WERI-Rb-1 (cell line): ENCODE measurements around the gene PAK1.

Experiments used
- DNase-seq: peaks from one replicate; pipeline ENCODE4 v3.0.0-alpha.2; 2020
- H3K27ac ChIP-seq: fragments of 250-450 bp; sonication (Bioruptor Pico); 2 replicates; pipeline ENCODE4 v1.5.1; 2020; ENCODE audit warnings: mild to moderate bottlenecking, moderate library complexity
- H3K27me3 ChIP-seq: fragments of 250-450 bp; sonication (Bioruptor Pico); 2 replicates; pipeline ENCODE4 v1.5.1; 2021; ENCODE audit warnings: mild to moderate bottlenecking, low read depth, moderate library complexity; ENCODE audit not compliant: insufficient read depth, severe bottlenecking
- H3K36me3 ChIP-seq: fragments of 250-450 bp; sonication (Bioruptor Pico); 2 replicates; pipeline ENCODE4 v1.5.1; 2020; ENCODE audit warnings: mild to moderate bottlenecking, moderate library complexity
- H3K4me3 ChIP-seq: 2 replicates; pipeline ENCODE4 v1.5.1; 2011; ENCODE audit warnings: low read depth, mild to moderate bottlenecking, control low read depth, low read length
- H3K9me3 ChIP-seq: fragments of 250-450 bp; sonication (Bioruptor Pico); 2 replicates; pipeline ENCODE4 v1.5.1; 2021; ENCODE audit warnings: mild to moderate bottlenecking, moderate library complexity; ENCODE audit not compliant: severe bottlenecking
- CTCF ChIP-seq: IDR thresholded peaks from 2 replicates; pipeline ENCODE4 v1.5.1; 2011; ENCODE audit warnings: low read depth, mild to moderate bottlenecking, control low read depth, inconsistent platforms, low read length

The PAK1 gene

DNA sequence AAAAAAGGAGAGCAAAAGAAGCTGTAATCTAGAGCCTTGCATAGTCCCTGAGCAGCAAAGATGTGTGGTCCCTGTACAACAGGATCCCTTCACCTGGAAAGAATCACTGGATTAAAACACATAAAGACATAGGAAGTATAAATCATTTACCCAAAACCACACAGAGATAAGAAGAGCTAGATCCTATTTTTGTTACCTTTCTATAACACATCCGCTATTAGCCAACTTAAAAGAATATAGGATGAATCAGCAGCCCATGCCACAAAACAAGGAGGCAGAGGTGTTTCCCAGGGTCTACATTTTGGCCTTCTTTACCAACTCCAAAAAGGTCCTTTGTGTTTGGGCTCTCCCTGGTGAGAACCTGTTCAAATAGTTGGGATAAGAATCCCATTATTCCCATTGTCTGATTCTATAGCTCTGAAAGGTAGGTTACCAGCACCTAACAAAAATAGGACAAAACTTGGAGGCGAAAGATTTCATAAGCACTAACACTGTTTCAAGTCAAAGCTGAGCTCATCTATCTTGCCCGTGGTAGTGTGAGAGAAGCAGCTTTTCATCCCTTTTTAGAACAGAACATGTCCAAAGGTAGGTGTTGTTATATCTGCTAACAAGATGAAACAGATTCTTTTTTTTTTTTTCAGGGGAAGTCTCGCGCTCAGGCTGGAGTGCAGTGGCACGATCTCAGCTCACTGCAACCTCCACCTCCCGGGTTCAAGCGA, 26.8 kb downstream of the PAK1 start:
- DNase-seq, result no peak
- Histone ChIP-seq H3K4me3 (no peak overlapping the region), H3K9me3 (no peaks in the 10 kb centered on the region), H3K27me3 (no peaks in the 10 kb centered on the region), H3K27ac (no peak overlapping the region), H3K36me3 (no peaks in the 10 kb centered on the region; the same call in 1 of the 2 replicates)
- TF ChIP-seq CTCF, result no peak

DNA sequence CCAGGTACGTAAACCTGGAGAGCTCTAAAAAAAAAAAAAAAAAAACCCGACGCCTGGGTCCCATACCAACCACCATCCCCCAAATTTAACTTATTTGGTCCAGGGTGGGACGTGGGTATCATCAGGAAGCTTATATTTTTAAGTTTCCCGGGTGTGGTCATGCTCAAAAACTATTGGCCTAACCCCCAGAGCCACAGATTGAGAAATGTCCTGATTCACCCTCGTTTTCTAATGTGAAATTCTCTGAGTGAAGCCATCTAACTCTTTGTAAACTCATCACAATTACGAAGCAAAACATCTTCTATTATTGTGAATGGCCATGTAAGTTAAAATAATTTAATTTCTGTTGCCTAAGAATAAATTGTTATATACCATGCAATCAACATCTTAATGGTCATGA, 29.6 kb downstream of the PAK1 start:
- Histone ChIP-seq H3K27me3 (no peaks in the 10 kb centered on the region), H3K27ac (no peak overlapping the region), H3K36me3 (no peaks in the 10 kb centered on the region; the same call in 1 of the 2 replicates), H3K9me3 (no peaks in the 10 kb centered on the region), H3K4me3 (no peak overlapping the region)
- no peak for TF ChIP-seq CTCF
- no peak for DNase-seq

GRCh38 chr11:77442394-77443053, 31.4 kb downstream of the PAK1 start:
- TF ChIP-seq CTCF, result no peak
- H3K27me3 ChIP-seq, result no peaks in the 10 kb centered on the region
- no peak overlapping the region for H3K27ac ChIP-seq
- H3K9me3 ChIP-seq, result no peaks in the 10 kb centered on the region
- no peak overlapping the region for H3K4me3 ChIP-seq
- DNase-seq, result no peak
- no peaks in the 10 kb centered on the region; the same call in 1 of the 2 replicates for H3K36me3 ChIP-seq

DNA sequence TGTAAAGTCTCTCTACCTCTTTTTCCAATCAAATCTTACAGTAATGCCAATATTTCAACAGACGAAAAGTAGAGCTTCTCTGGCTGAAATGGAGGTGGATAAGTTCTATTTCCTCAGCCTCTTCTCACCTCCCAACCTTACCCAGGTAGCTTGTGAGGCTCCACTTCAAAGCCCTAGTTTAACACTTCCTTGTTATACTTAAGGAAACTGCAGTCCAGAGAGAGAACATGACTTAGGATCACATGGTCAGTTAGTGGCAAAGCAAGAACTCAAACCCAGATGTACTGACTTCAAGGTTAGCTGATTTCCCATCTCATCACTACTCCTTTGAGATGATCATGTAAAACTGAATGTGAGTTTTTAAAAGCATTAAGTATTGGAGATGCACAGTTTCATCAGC, 32.5 kb downstream of the PAK1 start:
- H3K27me3 ChIP-seq, result no peaks in the 10 kb centered on the region
- TF ChIP-seq CTCF, result no peak
- H3K9me3 ChIP-seq, result no peaks in the 10 kb centered on the region
- no peak overlapping the region for H3K27ac ChIP-seq
- no peak for DNase-seq
- H3K36me3 ChIP-seq, result no peaks in the 10 kb centered on the region; the same call in 1 of the 2 replicates
- H3K4me3 ChIP-seq, result no peak overlapping the region

- no peaks in the 10 kb centered on the region; the same call in 1 of the 2 replicates for H3K36me3 ChIP-seq
- TF ChIP-seq CTCF, result no peak
- no peaks in the 10 kb centered on the region for H3K27me3 ChIP-seq
- DNase-seq, result no peak
- no peaks in the 10 kb centered on the region for H3K9me3 ChIP-seq
- H3K4me3 ChIP-seq, result no peak overlapping the region
- H3K27ac ChIP-seq, result no peak overlapping the region
Observed at GRCh38 chr11:77440678-77441077, 33.2 kb downstream of the PAK1 start.

- no peak for TF ChIP-seq CTCF
- no peaks in the 10 kb centered on the region for H3K27me3 ChIP-seq
- H3K27ac ChIP-seq, result no peak overlapping the region
- no peak for DNase-seq
- H3K9me3 ChIP-seq, result no peaks in the 10 kb centered on the region
- no peaks in the 10 kb centered on the region; the same call in 1 of the 2 replicates for H3K36me3 ChIP-seq
- no peak overlapping the region for H3K4me3 ChIP-seq
Observed at GRCh38 chr11:77438487-77438886, 35.4 kb downstream of the PAK1 start.
